HEK293 (cell line): ENCODE data around the gene ITPR3.

ENCODE experiments used
- AEBP2 ChIP-seq: fragments of 450-650 bp; formaldehyde crosslinking; IDR thresholded peaks from 2 replicates; pipeline ENCODE4 v1.5.1; 2016; ENCODE audit warnings: missing biosample characterization, missing genetic modification characterization, borderline replicate concordance
- BCL6B ChIP-seq: fragments of 450-650 bp; formaldehyde crosslinking; IDR thresholded peaks from 2 replicates; pipeline ENCODE4 v1.5.1; 2017; ENCODE audit warnings: missing biosample characterization, missing genetic modification characterization
- HIC1 ChIP-seq: fragments of 450-650 bp; formaldehyde crosslinking; IDR thresholded peaks from 2 replicates; pipeline ENCODE4 v1.5.1; 2016; ENCODE audit warnings: missing biosample characterization, missing genetic modification characterization
- HOXA7 ChIP-seq: sonication (generic); formaldehyde crosslinking; IDR thresholded peaks from 2 replicates; pipeline ENCODE4 v1.8.1; 2022; ENCODE audit warnings: missing genetic modification reagents, borderline replicate concordance
- HOXC10 ChIP-seq: sonication (generic); formaldehyde crosslinking; IDR thresholded peaks from 2 replicates; pipeline ENCODE4 v1.8.1; 2023; ENCODE audit warnings: mild to moderate bottlenecking, missing genetic modification reagents
- IKZF3 ChIP-seq: fragments of 450-650 bp; IDR thresholded peaks from 2 replicates; pipeline ENCODE4 v1.5.0; 2018; ENCODE audit warnings: missing biosample characterization, mild to moderate bottlenecking, missing genetic modification characterization, moderate library complexity
- KLF10 ChIP-seq: fragments of 450-650 bp; IDR thresholded peaks from 2 replicates; pipeline ENCODE4 v1.5.1; 2018; ENCODE audit warnings: missing biosample characterization, mild to moderate bottlenecking, missing genetic modification characterization
- OVOL3 ChIP-seq: fragments of 450-650 bp; formaldehyde crosslinking; IDR thresholded peaks from 2 replicates; pipeline ENCODE4 v1.5.1; 2016; ENCODE audit warnings: missing biosample characterization, missing genetic modification characterization
- PRDM1 ChIP-seq: fragments of 450-650 bp; formaldehyde crosslinking; IDR thresholded peaks from 2 replicates; pipeline ENCODE4; 2016; ENCODE audit warnings: missing biosample characterization, missing genetic modification characterization
- SCRT2 ChIP-seq: fragments of 450-650 bp; formaldehyde crosslinking; IDR thresholded peaks from 2 replicates; pipeline ENCODE4 v1.5.1; 2016; ENCODE audit warnings: missing biosample characterization, missing genetic modification characterization
- SETDB1 ChIP-seq: IDR thresholded peaks from one replicate; pipeline ENCODE4 v1.6.1; 2017; ENCODE audit warnings: mild to moderate bottlenecking, low read length, moderate library complexity, mixed read lengths; ENCODE audit not compliant: insufficient read length
- ZBTB17 ChIP-seq: fragments of 450-650 bp; formaldehyde crosslinking; IDR thresholded peaks from 2 replicates; pipeline ENCODE4 v1.5.1; 2016; ENCODE audit warnings: missing biosample characterization, missing genetic modification characterization
- ZBTB6 ChIP-seq: fragments of 450-650 bp; formaldehyde crosslinking; IDR thresholded peaks from 2 replicates; pipeline ENCODE4 v1.5.1; 2017; ENCODE audit warnings: missing biosample characterization, missing genetic modification characterization
- ZFP3 ChIP-seq: fragments of 450-650 bp; formaldehyde crosslinking; IDR thresholded peaks from 2 replicates; pipeline ENCODE4 v1.5.1; 2016; ENCODE audit warnings: low read depth, missing biosample characterization, missing genetic modification characterization
- ZNF10 ChIP-seq: fragments of 450-650 bp; formaldehyde crosslinking; IDR thresholded peaks from 2 replicates; pipeline ENCODE4 v1.5.1; 2017; ENCODE audit warnings: missing biosample characterization, missing genetic modification characterization
- ZNF121 ChIP-seq: fragments of 450-650 bp; formaldehyde crosslinking; IDR thresholded peaks from 2 replicates; pipeline ENCODE4 v1.5.1; 2016; ENCODE audit warnings: missing biosample characterization, missing genetic modification characterization
- ZNF19 ChIP-seq: fragments of 450-650 bp; formaldehyde crosslinking; IDR thresholded peaks from 2 replicates; pipeline ENCODE4; 2016; ENCODE audit warnings: missing biosample characterization, missing genetic modification characterization, low read depth
- ZNF2 ChIP-seq: fragments of 450-650 bp; formaldehyde crosslinking; IDR thresholded peaks from 2 replicates; pipeline ENCODE4 v1.5.1; 2016; ENCODE audit warnings: missing biosample characterization, missing genetic modification characterization
- ZNF221 ChIP-seq: fragments of 450-650 bp; formaldehyde crosslinking; IDR thresholded peaks from 2 replicates; pipeline ENCODE4 v1.5.1; 2017; ENCODE audit warnings: missing biosample characterization, missing genetic modification characterization, borderline replicate concordance
- ZNF274 ChIP-seq, 2 experiments: fragments of 200-500 bp in 1 of 2; fragments of 450-650 bp in 1 of 2; sonication (Bioruptor generic) in 1 of 2; formaldehyde crosslinking in 1 of 2; IDR thresholded peaks; 2 replicates each; pipeline versions ENCODE4 v1.5.1 to v1.6.1; 2014 to 2016; ENCODE audit warnings: borderline replicate concordance in 1 of 2, inconsistent platforms in 1 of 2, low read length in 1 of 2, missing biosample characterization in 1 of 2, missing genetic modification characterization in 1 of 2
- ZNF280D ChIP-seq: fragments of 450-650 bp; formaldehyde crosslinking; IDR thresholded peaks from 2 replicates; pipeline ENCODE4 v1.5.1; 2016; ENCODE audit warnings: missing biosample characterization, missing genetic modification characterization
- ZNF302 ChIP-seq: fragments of 450-650 bp; formaldehyde crosslinking; IDR thresholded peaks from 2 replicates; pipeline ENCODE4 v1.5.1; 2016; ENCODE audit warnings: missing biosample characterization, missing genetic modification characterization, low read depth
- ZNF37A ChIP-seq: fragments of 450-650 bp; IDR thresholded peaks from 2 replicates; pipeline ENCODE4 v1.5.1; 2018; ENCODE audit warnings: missing biosample characterization, missing genetic modification characterization
- ZNF530 ChIP-seq: fragments of 450-650 bp; formaldehyde crosslinking; IDR thresholded peaks from 2 replicates; pipeline ENCODE4 v1.5.1; 2016; ENCODE audit warnings: low read depth, missing biosample characterization, missing genetic modification characterization
- ZNF555 ChIP-seq: fragments of 450-650 bp; formaldehyde crosslinking; conservative IDR thresholded peaks from 2 replicates; pipeline ENCODE4 v1.5.1; 2017; ENCODE audit warnings: missing biosample characterization, mild to moderate bottlenecking, missing genetic modification characterization, inconsistent platforms
- ZNF585B ChIP-seq: fragments of 450-650 bp; formaldehyde crosslinking; IDR thresholded peaks from 2 replicates; pipeline ENCODE4 v1.5.1; 2016; ENCODE audit warnings: missing biosample characterization, missing genetic modification characterization
- ZNF629 ChIP-seq: fragments of 450-650 bp; formaldehyde crosslinking; IDR thresholded peaks from 2 replicates; pipeline ENCODE4 v1.5.1; 2017; ENCODE audit warnings: missing biosample characterization, missing genetic modification characterization
- ZNF654 ChIP-seq: fragments of 450-650 bp; formaldehyde crosslinking; IDR thresholded peaks from 2 replicates; pipeline ENCODE4 v1.5.1; 2016; ENCODE audit warnings: low read depth, missing biosample characterization, missing genetic modification characterization
- ZNF658 ChIP-seq: fragments of 450-650 bp; formaldehyde crosslinking; IDR thresholded peaks from 2 replicates; pipeline ENCODE4; 2016; ENCODE audit warnings: missing biosample characterization, missing genetic modification characterization
- ZNF768 ChIP-seq: fragments of 450-650 bp; formaldehyde crosslinking; IDR thresholded peaks from 2 replicates; pipeline ENCODE4 v1.5.1; 2018; ENCODE audit warnings: missing biosample characterization, mild to moderate bottlenecking, missing genetic modification characterization
- ZNF792 ChIP-seq: fragments of 450-650 bp; formaldehyde crosslinking; IDR thresholded peaks from 2 replicates; pipeline ENCODE4 v1.5.1; 2016; ENCODE audit warnings: missing biosample characterization, missing genetic modification characterization

ITPR3 gene

GRCh38 chr6:33622456-33623431, 1.6 kb downstream of the ITPR3 start (continued):
- TF ChIP-seq ZNF221 (tag by site-specific recombination) (no peak), ZNF585B (tag by site-specific recombination) (no peak), SCRT2 (tag by site-specific recombination) (no peak), HOXC10 (no peak), BCL6B (tag by site-specific recombination) (no peak), SETDB1 (no peak), ZNF280D (tag by site-specific recombination) (no peak), KLF10 (tag by site-specific recombination) (no peak), ZNF555 (tag by site-specific recombination) (no peak), ZFP3 (tag by site-specific recombination) (no peak), ZNF792 (no peak), AEBP2 (tag by site-specific recombination) (no peak), ZNF530 (no peak), ZNF658 (tag by site-specific recombination) (no peak), ZNF302 (tag by site-specific recombination) (no peak), ZBTB17 (no peak; the same call in 1 of the 2 replicates), ZNF654 (tag by site-specific recombination) (no peak), ZNF768 (no peak), IKZF3 (peak; percentile 82), ZNF274 (IDR thresholded peaks at IDR 0.05; ENCODE audit: low read length) (no peak), ZNF274 (tag by site-specific recombination; IDR thresholded peaks at IDR 0.05; ENCODE audit: borderline replicate concordance) (no peak), PRDM1 (tag by site-specific recombination) (no peak), HOXA7 (CRISPR knock-in tag) (no peak), OVOL3 (no peak), ZNF629 (no peak), ZNF121 (tag by site-specific recombination) (peak; percentile 92), ZNF19 (tag by site-specific recombination) (no peak), ZNF10 (no peak), ZNF37A (tag by site-specific recombination) (no peak), ZNF2 (no peak), HIC1 (tag by site-specific recombination) (peak; percentile 69), ZBTB6 (tag by site-specific recombination) (no peak)
